BLaER1 (cell line): ENCODE data around the gene ABLIM2.
A peak's percentile ranks its signal among the peaks of the same experiment; 100 is the strongest.

Source experiments
- H3K27ac ChIP-seq: shearing (Covaris generic); formaldehyde crosslinking; 2 replicates; pipeline ENCODE4 v1.8.1; 2022
- H3K27me3 ChIP-seq: shearing (Covaris generic); formaldehyde crosslinking; 2 replicates; pipeline ENCODE4 v1.8.1; 2022
- H3K36me3 ChIP-seq: shearing (Covaris generic); formaldehyde crosslinking; 2 replicates; pipeline ENCODE4 v1.8.1; 2022
- H3K4me1 ChIP-seq: shearing (Covaris generic); formaldehyde crosslinking; 2 replicates; pipeline ENCODE4 v1.8.1; 2022
- H3K4me2 ChIP-seq: shearing (Covaris generic); formaldehyde crosslinking; 2 replicates; pipeline ENCODE4 v1.8.1; 2022
- H3K4me3 ChIP-seq: shearing (Covaris generic); formaldehyde crosslinking; 2 replicates; pipeline ENCODE4 v1.8.1; 2022
- H3K9ac ChIP-seq: shearing (Covaris generic); formaldehyde crosslinking; 2 replicates; pipeline ENCODE4 v1.8.1; 2022
- H3K9me3 ChIP-seq: shearing (Covaris generic); formaldehyde crosslinking; 2 replicates; pipeline ENCODE4 v1.8.1; 2022
- H4K20me1 ChIP-seq: shearing (Covaris generic); formaldehyde crosslinking; 2 replicates; pipeline ENCODE4 v1.8.1; 2022
- Cebpa-rat ChIP-seq: shearing (Covaris generic); IDR thresholded peaks from 2 replicates; pipeline ENCODE4 v1.8.1; 2022

Gene ABLIM2

DNA sequence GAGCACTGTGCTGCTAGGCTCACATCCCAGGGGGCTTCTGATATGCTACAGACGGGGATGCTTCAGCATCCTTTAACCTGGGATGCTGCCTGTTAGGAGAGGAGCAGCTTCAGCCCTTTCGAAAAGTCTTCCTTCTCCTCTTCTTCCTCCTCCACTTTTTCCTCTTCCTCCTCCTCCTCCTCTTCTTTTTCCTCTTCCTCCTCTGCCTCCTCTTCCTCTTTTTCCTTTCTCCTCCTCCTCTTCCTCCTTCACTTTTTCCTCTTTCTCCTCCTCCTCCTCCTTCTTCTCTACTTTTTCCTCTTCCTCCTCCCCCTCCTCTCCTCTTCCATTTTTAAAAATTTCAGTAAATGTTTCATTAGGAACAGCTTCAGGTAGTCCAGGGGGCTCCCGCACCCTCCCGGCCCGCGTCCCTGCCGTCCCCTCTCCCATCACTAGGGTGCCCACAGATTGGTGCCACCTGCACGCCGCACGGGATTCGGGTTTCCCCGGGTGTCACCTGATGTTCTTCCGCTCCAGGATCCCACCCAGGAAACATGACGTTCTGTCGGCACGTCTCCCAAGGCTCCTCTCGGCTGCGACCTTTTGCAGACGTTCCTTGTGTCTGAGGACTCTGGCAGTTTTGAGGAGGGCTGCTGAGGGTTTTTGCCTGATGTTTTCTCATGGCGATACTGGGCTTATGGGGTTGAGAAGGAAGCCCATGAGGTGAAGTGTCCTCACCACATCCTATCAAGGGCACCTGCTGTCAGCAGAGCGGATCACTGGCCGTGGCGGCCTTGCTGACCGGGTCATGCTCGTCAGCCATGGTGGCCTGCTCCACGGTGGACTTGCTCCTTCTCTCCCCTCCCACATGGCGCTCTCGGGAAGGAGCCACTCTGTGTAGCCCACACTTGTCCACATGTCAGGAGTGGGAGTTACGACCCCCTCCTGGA, 135.6 kb downstream of the ABLIM2 start:
- Histone ChIP-seq H3K9ac (no peak overlapping the region), H4K20me1 (no peaks in the 10 kb centered on the region), H3K27me3 (no peaks in the 10 kb centered on the region), H3K36me3 (no peaks in the 10 kb centered on the region), H3K9me3 (no peaks in the 10 kb centered on the region), H3K27ac (no peak overlapping the region), H3K4me1 (peaks cover 44% of the 10 kb centered on the region), H3K4me3 (no peak overlapping the region), H3K4me2 (no peak overlapping the region; the same call in 1 of the 2 replicates)
- TF ChIP-seq Cebpa-rat = no peak

DNA sequence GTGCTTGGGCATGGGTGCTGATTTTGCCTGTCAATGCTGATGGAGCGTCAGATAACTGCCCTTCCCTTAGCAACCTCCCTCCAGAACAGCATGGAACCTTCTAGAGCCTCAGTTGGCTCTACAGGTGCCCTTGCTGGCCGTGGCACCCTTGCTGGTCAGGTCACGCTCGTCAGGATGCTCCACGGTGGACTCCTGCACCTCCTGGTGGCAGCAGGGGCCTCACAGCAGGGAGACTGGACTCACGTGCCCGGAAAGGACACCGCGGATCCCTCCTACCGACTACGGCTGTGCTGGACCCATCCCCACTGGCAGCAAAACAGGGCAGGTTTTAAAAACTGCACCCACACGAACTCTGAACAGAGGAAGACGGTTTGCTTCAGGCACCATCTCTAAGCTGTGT, 136.8 kb downstream of the ABLIM2 start:
- Histone ChIP-seq H3K4me2 (no peak overlapping the region), H4K20me1 (no peaks in the 10 kb centered on the region), H3K9ac (no peak overlapping the region), H3K9me3 (no peaks in the 10 kb centered on the region), H3K27ac (no peak overlapping the region), H3K27me3 (no peaks in the 10 kb centered on the region), H3K4me3 (no peak overlapping the region), H3K36me3 (no peaks in the 10 kb centered on the region), H3K4me1 (peaks cover 38% of the 10 kb centered on the region)
- TF ChIP-seq Cebpa-rat = no peak

DNA sequence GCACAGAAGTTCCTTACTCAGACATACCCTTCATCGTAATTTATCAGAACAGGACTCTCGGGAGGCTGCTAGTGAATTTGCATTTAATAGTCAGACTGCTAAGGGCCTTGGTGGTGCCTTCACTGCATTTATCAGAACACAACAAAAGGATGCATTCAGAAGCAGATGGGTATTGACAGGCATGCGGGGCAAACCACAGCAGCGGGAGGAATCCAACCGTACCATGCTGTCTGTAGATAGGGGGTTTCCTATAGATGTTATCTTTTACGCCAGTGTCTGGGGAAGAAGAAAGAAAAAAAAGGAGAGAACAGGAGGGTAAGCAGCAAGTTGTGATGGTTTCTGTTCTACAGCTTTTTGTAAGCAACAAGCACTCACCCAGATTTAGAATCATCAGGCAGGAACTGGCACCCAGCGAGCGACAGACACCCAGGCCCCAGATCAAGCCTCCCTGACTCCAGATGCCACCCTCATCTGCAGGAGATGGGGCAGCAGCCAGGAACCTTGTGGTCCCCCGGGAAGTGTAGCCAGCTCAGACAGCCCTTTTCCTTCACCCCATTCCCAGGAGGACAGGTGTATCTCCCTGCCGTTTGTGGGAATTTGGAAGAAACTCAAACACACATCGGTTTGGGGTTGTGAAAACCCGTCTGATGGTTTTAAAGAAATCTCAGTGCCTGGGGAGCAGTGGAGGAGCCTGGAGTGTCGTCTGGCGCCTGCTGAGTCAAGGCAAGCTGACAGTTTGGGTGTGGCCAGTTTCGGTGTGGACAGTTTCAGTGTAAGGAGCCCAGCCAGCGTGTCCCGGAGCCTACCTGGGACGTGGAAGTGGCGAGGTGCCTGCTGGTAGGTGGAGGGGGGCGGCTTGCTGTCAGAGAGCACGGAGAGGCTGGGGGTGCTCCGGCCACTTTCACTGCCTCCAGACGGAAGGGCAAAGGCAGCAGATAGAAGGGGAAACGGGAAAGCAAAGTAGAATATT, 138.9 kb downstream of the ABLIM2 start:
- Histone ChIP-seq H3K36me3 (no peaks in the 10 kb centered on the region), H3K4me2 (peak overlapping the region; percentile 66), H3K9ac (no peak overlapping the region), H3K4me1 (peaks cover 48% of the 10 kb centered on the region), H3K4me3 (no peak overlapping the region), H3K9me3 (no peaks in the 10 kb centered on the region), H3K27me3 (no peaks in the 10 kb centered on the region), H4K20me1 (no peaks in the 10 kb centered on the region), H3K27ac (no peak overlapping the region)
- TF ChIP-seq Cebpa-rat = no peak

DNA sequence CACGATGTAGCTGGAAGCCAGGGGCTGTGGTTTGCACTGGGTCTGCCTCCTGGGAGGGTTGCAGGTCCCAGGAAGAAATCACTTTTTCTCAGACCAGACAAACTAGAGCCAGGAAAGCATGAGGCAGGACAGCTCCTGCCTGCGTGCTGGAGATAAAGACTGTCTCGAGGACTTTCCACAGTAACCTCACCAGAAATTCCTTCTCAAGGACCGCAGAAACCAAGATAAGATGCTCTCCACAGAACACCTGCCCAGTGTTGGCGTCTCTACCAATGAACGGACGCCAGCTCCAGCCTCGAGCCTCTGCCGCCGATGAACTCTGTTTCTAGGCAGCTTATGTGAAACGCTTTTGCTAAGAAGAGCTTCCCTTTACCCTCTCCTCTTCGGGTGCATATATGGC, 142.1 kb downstream of the ABLIM2 start:
- Histone ChIP-seq H3K4me3 (no peak overlapping the region), H3K4me1 (peaks cover 40% of the 10 kb centered on the region), H3K27me3 (no peaks in the 10 kb centered on the region), H3K9ac (no peak overlapping the region), H4K20me1 (no peaks in the 10 kb centered on the region), H3K4me2 (peak overlapping the region; percentile 7; the same call in 1 of the 2 replicates), H3K36me3 (no peaks in the 10 kb centered on the region), H3K27ac (no peak overlapping the region), H3K9me3 (no peaks in the 10 kb centered on the region)
- no peak for TF ChIP-seq Cebpa-rat

DNA sequence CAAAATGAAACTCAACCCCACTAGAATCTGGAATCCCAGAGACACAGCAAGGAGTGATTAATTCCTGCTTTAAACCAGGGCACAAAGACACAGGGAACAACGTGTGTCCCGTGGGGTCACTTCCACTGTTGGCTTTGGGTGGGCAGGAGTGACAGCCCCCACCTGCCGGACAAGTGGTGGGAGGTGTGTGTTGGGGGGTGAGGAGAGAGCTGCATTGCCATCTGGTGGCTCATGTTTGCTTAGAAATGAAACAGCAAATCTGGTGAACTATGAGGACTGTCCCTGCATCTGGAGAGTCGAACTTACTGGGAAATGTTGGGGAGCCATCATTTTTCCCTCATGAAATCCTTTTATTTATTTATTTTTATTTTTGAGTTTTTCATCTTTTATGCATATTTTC, 143.1 kb downstream of the ABLIM2 start:
- Histone ChIP-seq H4K20me1 (no peaks in the 10 kb centered on the region), H3K27me3 (no peaks in the 10 kb centered on the region), H3K4me3 (peak overlapping the region; percentile 33; the same call in 1 of the 2 replicates), H3K27ac (no peak overlapping the region), H3K9ac (no peak overlapping the region), H3K4me1 (peaks cover 47% of the 10 kb centered on the region), H3K4me2 (peak overlapping the region; percentile 76), H3K9me3 (no peaks in the 10 kb centered on the region), H3K36me3 (no peaks in the 10 kb centered on the region)
- no peak for TF ChIP-seq Cebpa-rat

DNA sequence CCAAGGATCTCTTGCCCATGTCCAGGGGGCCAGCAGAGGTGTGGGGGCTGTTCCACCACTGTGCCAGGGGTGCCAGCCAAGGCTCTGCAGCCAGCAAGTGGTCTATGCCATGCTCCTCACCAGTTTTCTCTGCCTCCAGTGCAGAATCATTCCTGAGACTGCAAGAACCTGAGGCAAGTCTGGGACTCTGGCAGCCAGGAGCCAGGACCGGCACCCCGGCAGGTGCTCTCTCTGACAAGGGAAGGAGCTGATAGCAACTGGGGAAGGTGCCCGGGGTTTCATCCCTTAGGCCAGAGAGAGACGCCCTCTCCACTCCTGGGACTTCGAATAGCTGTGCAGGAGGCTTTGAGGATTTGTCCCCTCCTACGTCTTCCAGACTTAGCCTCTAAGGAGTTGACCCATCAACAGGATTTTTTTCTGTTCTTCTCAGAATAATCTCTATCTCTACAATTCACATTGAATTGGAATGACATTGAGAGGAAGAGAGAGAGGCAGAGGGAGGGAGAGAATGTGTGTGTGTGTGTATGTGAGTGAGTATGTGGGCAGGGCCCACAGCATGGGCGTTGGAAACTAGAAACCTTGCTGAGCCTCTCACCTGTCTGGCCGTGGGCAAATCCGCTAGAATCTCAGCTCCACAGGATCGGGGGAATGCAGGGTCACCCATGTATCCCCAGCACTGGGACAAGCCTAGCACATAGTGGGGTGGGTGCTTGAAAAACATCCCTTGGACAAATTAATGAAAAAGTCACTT, 144.5 kb downstream of the ABLIM2 start:
- Histone ChIP-seq H3K4me3 (no peak overlapping the region), H4K20me1 (no peaks in the 10 kb centered on the region), H3K4me2 (no peak overlapping the region), H3K27ac (no peak overlapping the region), H3K36me3 (no peaks in the 10 kb centered on the region), H3K9ac (no peak overlapping the region), H3K4me1 (peaks cover 47% of the 10 kb centered on the region), H3K9me3 (no peaks in the 10 kb centered on the region), H3K27me3 (no peaks in the 10 kb centered on the region)
- no peak for TF ChIP-seq Cebpa-rat

DNA sequence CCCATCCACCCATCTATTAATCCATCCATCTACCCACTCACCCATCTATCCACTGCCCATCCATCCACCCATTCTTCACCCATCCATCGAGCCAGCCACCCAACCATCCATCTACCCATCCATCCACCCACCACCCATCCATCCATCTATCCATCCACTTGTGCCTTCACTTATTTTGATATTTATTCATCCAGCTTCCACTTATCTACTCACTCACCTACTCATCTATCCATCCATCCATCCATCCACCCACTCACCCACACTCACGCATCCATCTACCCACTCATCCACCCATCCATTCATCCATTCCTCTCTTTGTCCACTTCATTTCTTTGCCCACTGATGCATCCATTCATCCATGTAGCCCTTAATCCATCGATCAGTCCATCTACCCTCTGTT, 146.1 kb downstream of the ABLIM2 start:
- peaks cover 45% of the 10 kb centered on the region for H3K4me1 ChIP-seq
- H3K27me3 ChIP-seq = no peaks in the 10 kb centered on the region
- H3K36me3 ChIP-seq = no peaks in the 10 kb centered on the region
- H3K9me3 ChIP-seq = no peaks in the 10 kb centered on the region
- TF ChIP-seq Cebpa-rat = no peak
- no peak overlapping the region for H3K4me2 ChIP-seq
- H3K27ac ChIP-seq = no peak overlapping the region
- H4K20me1 ChIP-seq = no peaks in the 10 kb centered on the region
- H3K9ac ChIP-seq = no peak overlapping the region
- no peak overlapping the region for H3K4me3 ChIP-seq

DNA sequence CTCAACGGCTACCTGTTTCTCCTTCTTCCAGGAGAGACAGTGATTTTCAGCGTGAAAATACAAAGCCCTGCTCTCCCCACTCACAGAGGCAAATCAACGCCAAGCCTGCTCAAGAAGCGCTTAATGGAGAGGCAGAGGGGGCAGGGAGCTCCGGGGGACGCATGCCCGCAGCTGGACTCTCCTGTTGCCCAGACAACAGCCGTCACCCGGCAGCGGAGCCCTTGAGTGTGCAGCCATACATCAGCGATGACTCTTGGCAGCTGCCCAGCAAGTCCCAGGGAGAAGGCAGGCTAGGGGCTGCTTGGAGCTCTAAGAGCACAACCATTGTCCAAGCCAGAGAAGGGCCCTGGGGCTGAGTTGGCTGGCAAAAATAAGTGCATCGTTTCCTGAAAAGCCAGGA, 148.0 kb downstream of the ABLIM2 start:
- H3K9ac ChIP-seq = no peak overlapping the region
- no peaks in the 10 kb centered on the region for H3K36me3 ChIP-seq
- TF ChIP-seq Cebpa-rat = no peak
- H3K4me2 ChIP-seq = peak overlapping the region; percentile 49
- no peaks in the 10 kb centered on the region for H3K27me3 ChIP-seq
- no peaks in the 10 kb centered on the region for H4K20me1 ChIP-seq
- no peaks in the 10 kb centered on the region for H3K9me3 ChIP-seq
- H3K4me3 ChIP-seq = no peak overlapping the region
- H3K4me1 ChIP-seq = peaks cover 37% of the 10 kb centered on the region
- no peak overlapping the region for H3K27ac ChIP-seq
